HG03159 (cell line): ENCODE measurements around the gene MTRR.

Experiments
- ATAC-seq: cut with Tn5 transposase; IDR thresholded peaks from one replicate; pipeline ENCODE4 v1.9.1; 2021; ENCODE audit warnings: mild to moderate bottlenecking, moderate library complexity; ENCODE audit not compliant: unreplicated experiment

MTRR gene

DNA sequence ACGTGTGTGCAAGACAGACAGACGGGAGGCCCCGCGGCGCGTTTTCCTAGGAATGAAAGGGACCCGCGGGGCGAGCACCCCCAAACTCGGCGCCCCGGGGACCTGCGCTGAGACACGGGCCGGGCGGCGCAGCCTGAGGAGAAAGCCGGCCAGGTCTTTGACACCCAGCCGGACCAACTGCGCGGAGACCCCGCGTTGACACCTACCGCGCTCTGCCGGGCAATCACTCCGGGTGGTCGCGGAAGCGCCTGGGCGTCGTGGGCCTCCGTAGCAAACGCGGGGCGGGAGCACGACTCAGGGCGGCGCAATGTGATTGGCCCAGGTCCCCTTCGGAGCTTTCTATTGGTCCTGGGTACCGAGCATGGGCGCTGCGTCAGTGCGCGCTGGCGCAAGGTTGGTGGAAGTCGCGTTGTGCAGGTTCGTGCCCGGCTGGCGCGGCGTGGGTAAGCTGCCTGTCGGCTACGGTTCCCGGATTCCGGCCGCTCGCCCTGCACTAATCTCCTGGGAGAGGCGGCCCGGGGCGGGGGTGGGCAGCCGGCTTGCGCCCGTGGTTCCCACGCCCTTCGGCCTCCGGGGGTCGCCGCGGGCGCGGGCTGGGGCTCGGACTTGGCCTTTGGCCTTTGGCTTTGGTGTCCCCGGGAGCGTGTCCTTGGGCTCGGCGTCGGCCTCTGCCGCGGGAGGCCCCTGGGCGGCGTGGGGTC, at the start of gene MTRR, which contains the start of gene FASTKD3:
Gene MTRR (plus strand): TSS at position 376 of the 701 bp plus-strand sequence. CDS start 1,647 bp downstream, outside the sequence.
Gene FASTKD3 (minus strand): TSS at position 259 of the 701 bp plus-strand sequence. CDS start 948 bp downstream, outside the sequence.
- ATAC-seq = peak; percentile 99

DNA sequence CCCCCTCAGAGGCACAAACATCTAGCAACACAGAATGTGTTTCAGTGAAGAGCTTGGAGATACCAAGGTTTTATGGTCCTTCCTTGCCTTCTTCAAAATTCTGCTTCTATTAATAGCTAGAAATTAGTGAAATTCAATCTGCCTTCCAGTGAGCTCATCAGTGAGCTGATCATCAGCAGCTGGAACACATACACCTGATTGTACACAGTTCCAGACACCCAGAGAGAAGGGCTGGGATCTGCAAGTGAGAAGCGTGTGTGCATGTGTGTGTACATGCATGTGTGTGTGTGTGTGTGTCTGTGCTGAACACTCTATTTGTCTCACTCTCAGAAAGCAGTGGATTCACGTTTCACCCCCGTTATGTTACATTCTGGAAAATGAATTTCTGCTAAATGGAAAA, 46.5 kb upstream of the MTRR start:
- ATAC-seq = no peak

DNA sequence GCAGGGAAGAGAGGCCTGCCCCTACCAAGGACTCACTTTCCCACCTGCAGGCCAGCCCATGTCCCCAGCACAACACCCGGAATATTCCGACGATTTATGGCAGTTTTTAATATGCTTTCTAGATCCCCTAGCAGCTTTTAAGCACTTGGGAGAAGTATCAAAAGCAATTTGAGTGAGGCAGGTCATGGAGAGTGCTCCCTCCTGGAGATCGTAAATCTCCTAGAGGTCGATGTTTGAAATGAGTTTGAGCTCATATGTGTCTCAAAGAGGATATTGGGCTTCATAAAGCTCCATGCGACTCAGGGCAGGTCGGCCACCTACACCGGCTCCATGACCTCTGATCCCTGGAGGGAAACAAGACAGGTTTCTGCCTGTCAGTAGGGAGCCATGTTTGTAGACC, 45.4 kb upstream of the MTRR start:
- no peak for ATAC-seq

DNA sequence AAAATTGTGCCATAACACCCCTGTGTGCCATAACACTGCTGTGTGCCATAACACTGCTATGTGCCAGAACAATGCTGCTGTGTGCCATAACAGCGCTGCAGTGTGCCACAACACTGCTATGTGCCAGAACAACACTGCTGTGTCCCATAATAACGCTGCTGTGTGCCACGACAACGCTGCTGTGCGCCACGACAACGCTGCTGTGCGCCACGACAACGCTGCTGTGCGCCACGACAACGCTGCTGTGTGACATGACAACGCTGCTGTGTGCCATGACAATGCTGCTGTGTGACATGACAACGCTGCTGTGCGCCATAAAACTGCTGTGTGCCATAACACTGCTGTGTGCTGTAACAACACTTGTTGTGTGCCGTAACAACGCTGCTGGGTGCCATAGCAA, 44.0 kb upstream of the MTRR start:
- no peak for ATAC-seq

DNA sequence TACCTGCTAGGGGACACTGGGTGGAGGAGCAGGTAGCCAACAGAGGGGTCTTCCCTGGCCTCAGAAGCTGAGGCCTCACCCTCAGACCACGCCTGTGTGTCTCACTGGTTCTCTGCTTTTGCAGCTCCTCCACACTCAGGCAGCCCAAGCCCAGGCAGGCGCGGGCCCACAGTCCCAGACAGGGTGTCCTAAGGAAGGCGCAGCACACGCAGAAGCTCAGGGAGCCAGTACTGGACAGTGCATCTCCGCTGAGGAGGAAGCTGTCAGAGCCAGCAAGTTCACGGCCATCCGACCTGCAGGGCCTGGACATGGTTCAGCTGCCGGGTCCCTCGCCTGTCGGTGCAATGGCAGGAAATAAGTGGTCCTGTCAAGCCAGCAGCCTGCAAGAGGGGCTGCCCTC, 43.3 kb upstream of the MTRR start:
- no peak for ATAC-seq

DNA sequence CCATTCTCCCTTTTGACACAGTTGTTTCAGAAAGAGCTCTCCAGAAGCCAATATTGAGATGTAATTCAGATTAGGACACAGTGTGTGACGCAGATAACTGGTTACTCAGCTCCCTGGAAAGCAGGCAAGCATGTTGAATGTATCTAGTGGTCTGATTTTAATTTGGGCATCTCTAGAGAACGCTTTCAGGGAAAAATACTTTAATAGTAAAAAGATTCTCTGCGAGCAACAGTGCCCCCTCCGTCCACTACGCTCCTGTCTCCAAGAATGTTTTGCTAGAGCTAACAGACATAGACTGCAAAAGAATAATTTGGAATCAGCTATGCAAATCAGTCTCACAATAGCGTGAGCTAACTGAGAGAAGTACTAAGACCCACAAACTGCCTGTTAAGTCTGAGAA, 41.3 kb upstream of the MTRR start:
- no peak for ATAC-seq

DNA sequence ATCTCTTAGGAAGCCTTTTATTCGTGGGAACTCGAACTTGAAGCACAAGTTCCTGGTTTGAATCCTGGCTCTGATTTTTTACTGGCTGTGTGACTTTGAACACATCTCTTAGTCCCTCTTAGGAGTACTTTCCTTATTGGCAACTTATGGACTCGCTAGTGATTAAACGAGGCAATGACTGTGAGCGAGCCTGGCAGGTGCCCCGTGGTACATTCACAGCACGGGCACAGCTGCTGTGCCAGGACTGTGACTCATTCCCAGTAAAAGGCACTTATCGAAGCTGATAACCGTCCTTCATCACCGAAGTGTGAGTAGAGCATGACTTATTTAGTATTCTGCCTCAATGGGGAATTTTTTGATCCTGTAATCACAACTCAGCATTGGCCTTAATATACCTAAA, 40.7 kb upstream of the MTRR start:
- no peak for ATAC-seq

DNA sequence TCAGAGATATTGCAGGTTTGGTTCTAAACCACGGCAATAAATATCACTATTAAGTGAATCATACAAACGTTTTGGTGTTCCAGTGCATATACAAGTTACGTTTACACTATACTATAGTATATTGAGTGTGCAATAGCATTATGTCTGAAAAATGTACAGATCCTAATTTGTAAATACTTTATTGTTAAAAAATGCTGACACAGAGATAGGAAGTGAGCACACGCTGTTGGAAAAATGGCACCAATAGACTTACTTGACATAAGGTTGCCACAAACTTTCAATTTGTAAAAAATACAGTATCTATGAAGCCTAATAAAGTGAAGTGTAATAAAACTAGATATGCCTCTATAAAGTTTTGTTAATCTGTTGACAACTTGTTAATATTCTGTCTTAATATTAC, 34.0 kb upstream of the MTRR start:
- no peak for ATAC-seq

DNA sequence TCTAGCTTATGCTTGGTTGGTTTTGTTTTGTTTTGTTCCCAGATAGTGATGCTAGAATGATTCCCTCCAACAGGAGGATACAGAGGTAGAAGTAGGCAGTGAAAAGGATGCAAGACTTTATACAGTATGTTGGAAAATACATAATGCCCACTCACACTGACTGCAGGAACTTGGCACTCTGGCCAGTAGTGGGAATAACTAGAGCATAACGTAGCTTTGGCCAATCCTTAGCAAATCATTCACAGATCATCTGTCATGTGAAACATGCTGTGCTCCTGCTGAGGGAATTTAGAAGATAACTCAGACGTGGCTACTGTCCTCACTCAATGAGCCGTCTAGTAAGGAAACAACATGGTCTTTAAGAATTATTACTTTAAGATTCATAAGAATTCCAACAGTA, 31.5 kb upstream of the MTRR start:
- no peak for ATAC-seq

DNA sequence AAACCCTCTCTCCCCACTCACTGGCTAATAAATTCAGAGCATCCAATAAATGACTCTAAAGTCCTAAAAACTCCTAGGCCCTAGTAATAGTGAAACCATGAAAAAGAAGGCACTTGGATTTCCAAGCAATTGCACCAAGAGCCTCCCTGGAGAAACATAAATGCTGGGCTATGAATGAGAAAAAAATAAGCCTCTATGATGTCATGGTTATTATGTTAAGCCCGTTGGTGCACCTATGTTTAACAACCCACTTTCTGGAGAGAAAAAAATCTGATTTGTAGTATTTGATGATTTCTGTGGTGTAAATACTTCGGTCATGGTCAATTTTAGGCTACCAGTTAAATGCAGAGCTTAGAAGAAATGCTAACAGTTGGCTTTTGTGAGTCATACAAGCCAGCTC, 26.4 kb upstream of the MTRR start:
- no peak for ATAC-seq

DNA sequence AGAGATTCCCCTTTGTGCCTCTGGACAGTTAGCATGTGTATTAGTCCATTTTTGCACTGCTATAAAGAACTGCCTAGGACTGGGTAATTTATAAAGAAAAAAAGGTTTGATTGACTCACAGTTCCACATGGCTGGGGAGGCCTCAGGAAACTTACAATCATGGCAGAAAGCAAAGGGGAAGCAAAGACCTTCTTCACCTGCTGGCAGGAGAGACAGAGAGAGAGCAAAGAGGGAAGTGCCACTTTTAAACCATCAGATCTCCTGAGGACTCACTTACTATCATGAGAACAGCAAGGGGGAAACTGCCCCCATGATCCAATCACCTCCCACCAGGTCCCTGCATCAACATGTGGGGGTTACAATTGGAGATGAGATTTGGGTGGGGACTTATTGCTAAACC, 24.0 kb upstream of the MTRR start:
- ATAC-seq = no peak

DNA sequence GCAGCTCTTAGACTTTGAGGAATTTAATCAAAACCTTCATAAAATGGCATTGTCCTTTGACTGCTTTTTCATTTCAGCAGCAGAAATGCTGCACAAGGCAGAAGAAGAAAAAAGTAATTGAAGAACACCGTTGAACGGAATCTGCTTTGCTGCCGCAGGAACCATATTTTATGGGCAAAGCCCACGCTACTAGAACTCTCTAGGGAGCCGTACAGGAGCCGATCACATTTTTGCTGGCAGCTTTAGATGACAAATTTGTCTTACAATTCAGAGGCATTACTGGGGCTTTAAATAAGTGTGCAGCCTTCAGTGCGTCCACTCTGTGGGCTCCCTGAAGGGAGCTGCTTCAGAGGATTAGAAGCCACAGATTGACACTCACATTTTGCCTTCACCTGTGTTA, 23.4 kb upstream of the MTRR start:
- no peak for ATAC-seq

DNA sequence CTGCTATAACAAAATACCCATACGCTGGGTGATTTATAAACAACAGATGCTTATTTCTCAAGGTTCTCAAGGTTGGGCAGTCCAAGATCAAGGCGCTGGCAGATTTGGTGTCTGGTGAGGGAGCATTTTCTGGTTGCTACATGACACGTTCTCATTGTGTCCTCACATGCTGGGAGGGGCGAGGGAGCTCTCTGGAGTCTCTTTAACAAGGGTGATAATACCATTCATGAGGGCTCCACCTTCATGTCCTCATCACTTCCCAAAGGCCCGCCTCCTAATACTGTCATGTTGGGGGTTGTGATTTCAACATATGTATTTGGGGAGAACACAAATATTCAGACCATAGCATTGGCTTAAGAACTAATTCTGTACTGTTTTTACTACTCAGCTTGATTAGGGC, 22.6 kb upstream of the MTRR start:
- no peak for ATAC-seq

DNA sequence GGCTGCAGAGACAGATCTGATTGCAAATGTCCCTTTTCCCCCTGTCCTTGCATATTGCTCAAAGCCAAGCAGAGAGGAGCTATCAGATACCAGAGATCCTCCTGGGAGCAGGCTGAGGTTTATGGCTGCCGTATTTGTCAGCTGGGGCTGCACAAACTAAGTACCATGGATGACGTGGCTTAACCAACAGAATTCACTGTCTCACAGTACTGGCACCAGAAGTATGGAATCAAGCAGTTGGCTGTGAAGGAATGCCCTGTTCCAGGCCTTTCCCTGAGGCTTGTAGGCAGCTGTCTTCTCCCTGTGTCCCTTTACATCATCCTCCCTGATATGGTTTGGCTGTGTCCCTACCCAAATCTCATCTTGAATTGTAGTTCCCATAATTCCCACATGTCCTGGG, 20.7 kb upstream of the MTRR start:
- ATAC-seq = no peak

DNA sequence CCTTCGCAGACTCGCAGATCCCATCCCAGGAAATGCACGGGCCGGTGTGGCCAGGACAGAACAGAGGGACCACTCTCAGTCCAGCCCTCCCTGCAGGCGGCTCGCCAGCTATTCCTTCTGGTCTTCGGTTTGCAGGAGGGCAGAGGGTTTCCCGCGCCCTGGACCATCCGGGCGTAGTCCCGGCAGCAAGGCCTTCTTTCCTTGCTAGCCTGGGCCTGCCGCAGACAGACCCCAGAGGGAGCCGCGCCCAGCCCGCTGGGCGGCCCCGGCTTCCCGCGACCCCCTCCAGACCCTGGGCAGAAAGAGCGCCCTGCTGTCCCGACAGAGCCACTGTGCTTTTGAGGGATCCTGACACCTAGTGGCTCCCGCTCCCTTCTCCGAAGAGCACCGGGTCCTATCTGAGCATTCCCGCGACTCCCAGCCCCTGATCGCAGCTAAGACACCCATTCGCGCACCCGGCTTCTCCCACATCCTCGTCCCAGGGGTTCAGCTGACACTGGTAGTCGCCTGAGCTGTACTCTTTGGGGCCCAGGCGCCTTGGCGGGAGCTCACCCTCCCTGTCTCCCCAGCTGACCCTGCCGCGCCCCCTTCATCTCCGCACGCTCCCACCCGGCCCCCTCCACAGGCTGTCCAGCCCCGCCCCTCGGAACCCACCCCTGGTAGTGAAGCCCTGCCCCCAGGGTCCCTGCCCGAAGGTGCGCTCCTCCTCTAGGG, 19.1 kb upstream of the MTRR start:
- ATAC-seq = no peak

DNA sequence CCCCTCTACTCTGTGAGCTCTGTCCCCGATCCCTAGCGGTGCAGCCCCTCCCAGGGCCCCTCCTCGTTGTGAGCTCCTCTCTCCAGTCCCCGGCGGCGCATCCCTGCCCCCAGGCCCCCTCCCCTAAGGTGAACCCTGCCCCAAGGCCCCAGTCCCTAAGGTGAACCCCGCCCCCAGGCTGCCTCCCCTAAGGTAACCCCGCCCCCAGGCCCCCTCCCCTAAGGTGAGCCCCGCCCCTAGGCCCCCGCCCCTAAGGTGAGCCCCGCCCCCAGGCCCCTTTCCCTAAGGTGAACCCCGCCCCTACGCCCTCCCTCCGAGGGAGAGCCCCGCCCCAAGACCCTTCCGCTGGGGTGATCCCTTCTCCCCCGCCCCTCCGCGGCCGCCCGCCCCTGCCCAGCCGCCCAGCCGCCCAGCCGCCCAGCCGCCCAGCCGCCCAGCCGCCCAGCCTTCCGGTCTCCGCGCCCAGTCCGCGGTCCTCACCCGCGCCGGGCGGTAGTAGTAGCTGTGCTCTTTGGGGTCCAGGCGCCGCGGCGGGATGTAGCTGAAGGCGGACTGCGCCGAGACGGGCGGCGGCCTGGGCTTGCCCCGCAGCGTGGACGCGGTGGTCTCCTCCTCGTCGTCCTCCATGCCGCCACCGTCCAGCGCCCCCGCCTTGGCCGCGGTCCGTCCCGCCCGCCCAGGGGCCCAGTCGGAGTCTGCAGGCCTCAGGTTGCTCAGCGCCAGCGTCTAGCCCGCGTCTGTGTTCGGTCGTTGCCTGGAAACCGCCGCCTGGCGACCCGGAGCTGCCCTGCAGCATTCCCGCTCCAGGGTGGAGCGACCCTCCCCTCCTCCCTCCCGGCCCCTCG, 18.3 kb upstream of the MTRR start, which contains the start of gene CFAP90:
Gene CFAP90 (minus strand): TSS at position 739 of the 845 bp plus-strand sequence. CDS start 112 bp downstream, at position 627.
- ATAC-seq = no peak

DNA sequence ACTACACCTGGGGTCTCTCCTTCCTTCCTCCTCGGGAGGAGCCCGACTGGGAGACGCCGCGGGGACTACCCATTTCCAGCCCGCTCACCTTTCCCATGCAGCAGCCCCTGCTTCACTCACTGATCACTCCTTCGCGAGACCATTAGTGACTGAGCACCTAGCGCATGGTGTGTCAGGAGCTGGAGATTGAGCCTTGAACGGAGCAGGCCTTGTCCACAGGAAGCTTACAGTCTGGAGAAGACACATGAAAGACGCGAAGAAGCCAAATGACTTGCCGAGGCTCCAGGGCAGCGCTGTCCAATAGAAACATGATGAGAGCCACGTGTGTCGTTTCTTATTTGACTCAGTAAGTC, 17.7 kb upstream of the MTRR start:
- no peak for ATAC-seq

DNA sequence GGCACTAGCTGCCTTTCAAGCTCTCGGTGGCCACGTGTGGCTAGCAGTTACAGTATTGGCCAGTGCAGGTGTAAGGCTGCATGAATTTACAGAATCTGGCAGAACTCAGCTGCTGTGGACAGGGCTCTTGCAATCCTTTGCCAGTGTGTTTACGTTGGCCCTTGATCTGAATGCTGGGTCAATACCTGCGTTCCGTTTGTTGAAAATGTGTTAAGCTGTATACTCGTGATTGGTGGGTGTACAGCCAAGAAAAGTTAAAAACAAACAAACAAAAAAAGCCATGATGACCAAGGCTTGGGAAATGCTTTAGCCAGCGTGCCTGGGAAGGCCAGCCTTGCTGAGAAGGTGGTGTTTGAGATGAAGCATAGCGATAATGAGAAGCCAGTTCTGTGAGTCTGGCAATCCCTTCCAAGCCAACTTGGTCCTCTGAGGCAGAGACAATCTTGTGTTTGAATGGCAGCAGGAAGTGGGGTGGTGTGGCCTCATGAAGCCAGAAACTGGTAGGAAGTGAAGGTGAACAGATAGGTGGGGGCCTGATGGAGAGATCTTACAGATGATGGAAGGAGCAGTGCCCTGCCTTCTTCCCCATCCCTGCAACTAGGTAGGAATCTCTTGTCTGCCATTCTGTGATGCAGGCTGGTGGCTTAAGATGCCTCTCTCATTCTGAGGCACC, 17.2 kb upstream of the MTRR start:
- ATAC-seq = no peak

DNA sequence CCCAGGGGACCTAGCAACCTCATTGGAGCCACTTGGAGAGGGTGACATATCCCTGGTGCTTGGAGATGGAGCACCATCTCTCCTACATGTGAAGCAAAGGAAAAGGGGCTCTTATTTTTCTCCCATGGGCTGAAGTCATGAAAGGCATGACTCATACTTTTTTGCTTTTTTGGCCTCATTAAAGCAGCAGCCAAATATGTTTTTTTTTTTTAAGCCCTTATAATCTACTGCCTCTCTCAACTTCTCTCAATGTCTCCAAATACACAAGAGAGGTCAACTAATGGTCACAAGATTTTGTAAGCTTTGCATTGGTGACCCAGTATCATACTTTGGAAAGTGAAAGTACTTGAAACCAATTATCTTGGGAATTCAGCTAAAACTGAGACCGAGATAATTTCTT, 16.4 kb upstream of the MTRR start:
- ATAC-seq = no peak

DNA sequence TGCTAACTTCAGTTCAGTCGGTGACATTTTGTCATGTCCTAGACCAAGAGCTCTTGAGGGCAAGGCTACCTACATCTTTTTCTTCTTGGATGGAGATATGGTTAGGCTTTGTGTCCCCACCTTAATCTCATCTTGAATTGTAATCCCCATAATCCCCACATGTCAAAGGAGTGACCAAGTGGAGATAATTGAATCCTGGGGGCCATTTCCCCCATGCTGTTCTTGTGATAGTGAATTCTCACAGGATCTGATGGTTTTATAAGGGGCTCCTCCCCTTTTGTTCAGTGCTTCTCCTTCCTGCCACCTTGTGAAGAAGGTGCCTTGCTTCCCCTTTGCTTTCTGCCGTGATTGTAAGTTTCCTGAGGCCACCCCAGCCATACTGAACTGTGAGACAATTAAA, 16.0 kb upstream of the MTRR start:
- no peak for ATAC-seq

DNA sequence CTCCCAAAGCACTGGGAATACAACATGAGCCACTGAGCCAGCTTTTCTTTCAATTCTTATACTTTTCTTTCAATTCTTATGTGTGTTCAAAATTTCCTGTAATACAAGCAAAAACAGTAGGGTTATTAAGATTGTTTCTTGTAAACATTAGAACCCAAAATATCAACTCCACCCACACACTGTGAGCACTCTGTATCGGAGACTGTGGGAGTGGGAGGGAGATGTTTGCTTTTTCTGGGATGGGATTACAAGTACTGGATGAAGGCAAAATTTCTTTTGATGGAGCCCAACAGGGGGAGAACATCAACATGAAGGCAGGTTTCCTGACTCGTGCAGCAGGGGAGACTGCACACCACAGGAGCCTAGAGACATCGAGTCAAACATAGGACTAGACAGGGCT, 13.3 kb upstream of the MTRR start:
- no peak for ATAC-seq
